Epithelial cell of esophagus (primary cell): Measurements from ENCODE around the gene DAB1.
"Not testable (repeated sequence)": the region's sequence is repeated elsewhere in the genome, so short reads cannot be mapped to it uniquely, and the experiment has no call there.

Experiments
- DNase-seq: peaks from one replicate; pipeline ENCODE4 v3.0.0; 2010; ENCODE audit warnings: low read depth
- H3K4me3 ChIP-seq: 2 replicates; pipeline ENCODE4 v1.5.1; 2011; ENCODE audit warnings: mild to moderate bottlenecking, low read length, control low read depth
- CTCF ChIP-seq: IDR thresholded peaks from 2 replicates; pipeline ENCODE4 v1.5.1; 2011; ENCODE audit warnings: low read depth, mild to moderate bottlenecking, low read length, control low read depth, inconsistent platforms; ENCODE audit not compliant: insufficient read depth; ENCODE audit errors: missing control alignments

Gene DAB1

GRCh38 chr1:57350610-57351009, 73.2 kb downstream of the DAB1 start:
- no peak for DNase-seq
- no peak overlapping the region for H3K4me3 ChIP-seq
- TF ChIP-seq CTCF, result no peak

- TF ChIP-seq CTCF, result no peak
- no peak overlapping the region for H3K4me3 ChIP-seq
- peak; percentile 5 for DNase-seq
Measured at GRCh38 chr1:57348921-57349320, 74.9 kb downstream of the DAB1 start.

GRCh38 chr1:57345916-57346315, 77.9 kb downstream of the DAB1 start:
- TF ChIP-seq CTCF, result no peak
- no peak for DNase-seq
- H3K4me3 ChIP-seq, result no peak overlapping the region

GRCh38 chr1:57344265-57344664, 79.6 kb downstream of the DAB1 start:
- DNase-seq, result no peak
- TF ChIP-seq CTCF, result no peak
- no peak overlapping the region for H3K4me3 ChIP-seq

GRCh38 chr1:57343298-57343915, 80.5 kb downstream of the DAB1 start:
- not testable (repeated sequence) for DNase-seq, H3K4me3 ChIP-seq

GRCh38 chr1:57341721-57342120, 82.1 kb downstream of the DAB1 start:
- DNase-seq, result no peak
- H3K4me3 ChIP-seq, result no peak overlapping the region
- no peak for TF ChIP-seq CTCF

GRCh38 chr1:57340334-57341070, 83.4 kb downstream of the DAB1 start:
- DNase-seq, result peak; percentile 44
- TF ChIP-seq CTCF, result peak; percentile 47
- no peak overlapping the region for H3K4me3 ChIP-seq
